ENCODE results near the gene SLC26A9. TPM values are rescaled to one million over a fixed set of nuclear protein-coding genes. Genes with fewer than 3 reads are reported as not detected.

Gene SLC26A9
- total and polyA plus RNA-seq, 12 donors, result 0.03 to 0.11 (median 0.04) TPM; not detected in 9

- Histone ChIP-seq H3K36me3 (replicated peaks in 1 of 2) (no peaks in the 10 kb centered on the region), H3K9me3 (replicated peaks in 1 of 3) (no peaks in the 10 kb centered on the region), H3K27ac (no peak overlapping the region), H3K4me1 (replicated peaks in 1 of 2) (no peaks in the 10 kb centered on the region), H3K4me3 (no peak overlapping the region), H3K27me3 (no peaks in the 10 kb centered on the region)
- intact Hi-C loops (cut with DNase I), result loop anchor here in 1 of 2 donors (10.0 kb wide), 1 partner anchor 187 kb away; the partner anchor contains the start of gene AVPR1B
- TF ChIP-seq CTCF (IDR thresholded peaks at IDR 0.05) (no peak), POLR2A (IDR thresholded peaks at IDR 0.05) (no peak)
- DNase-seq, result no peak
- 91 to 96% (median 93%) methylated on average over 8 to 12 of the region's 12 CpGs for WGBS, 4 donors
Measured at GRCh38 chr1:205927676-205928075, 15.6 kb downstream of the SLC26A9 start.

GRCh38 chr1:205927247-205927646 is 16.0 kb downstream of the SLC26A9 start:
- H3K27ac ChIP-seq, result no peak overlapping the region
- H3K4me1 ChIP-seq (replicated peaks in 1 of 2), result no peaks in the 10 kb centered on the region
- TF ChIP-seq POLR2A (IDR thresholded peaks at IDR 0.05), result no peak
- TF ChIP-seq CTCF (IDR thresholded peaks at IDR 0.05), result no peak
- no peak overlapping the region for H3K4me3 ChIP-seq
- 90 to 96% (median 93%) methylated on average over 6 of the region's 6 CpGs for WGBS, 4 donors
- H3K9me3 ChIP-seq (replicated peaks in 1 of 3), result no peaks in the 10 kb centered on the region
- no peaks in the 10 kb centered on the region for H3K27me3 ChIP-seq
- DNase-seq, result no peak
- intact Hi-C loops (cut with DNase I), result loop anchor here in 1 of 2 donors (10.0 kb wide), 1 partner anchor 188 kb away; the partner anchor contains the start of gene AVPR1B
- H3K36me3 ChIP-seq (replicated peaks in 1 of 2), result no peaks in the 10 kb centered on the region

GRCh38 chr1:205926636-205927035 is 16.6 kb downstream of the SLC26A9 start:
- Histone ChIP-seq H3K27me3 (no peaks in the 10 kb centered on the region), H3K36me3 (replicated peaks in 1 of 2) (no peaks in the 10 kb centered on the region), H3K27ac (no peak overlapping the region), H3K4me3 (no peak overlapping the region), H3K4me1 (replicated peaks in 1 of 2) (no peaks in the 10 kb centered on the region), H3K9me3 (replicated peaks in 1 of 3) (no peaks in the 10 kb centered on the region)
- WGBS, 4 donors, result 80 to 91% (median 84%) methylated on average over 8 of the region's 8 CpGs
- DNase-seq, result no peak
- intact Hi-C loops (cut with DNase I), result loop anchor here in 1 of 2 donors (10.0 kb wide), 1 partner anchor 188 kb away; the partner anchor contains the start of gene AVPR1B
- TF ChIP-seq POLR2A (IDR thresholded peaks at IDR 0.05) (no peak), CTCF (IDR thresholded peaks at IDR 0.05) (no peak)

- H3K4me1 ChIP-seq (replicated peaks in 1 of 2), result no peaks in the 10 kb centered on the region
- H3K27me3 ChIP-seq, result no peaks in the 10 kb centered on the region
- H3K9me3 ChIP-seq (replicated peaks in 1 of 3), result no peaks in the 10 kb centered on the region
- no peak overlapping the region for H3K27ac ChIP-seq
- intact Hi-C loops (cut with DNase I), result loop anchor here in 1 of 2 donors (10.0 kb wide), 1 partner anchor 189 kb away; the partner anchor contains the start of gene AVPR1B
- 87 to 95% (median 92%) methylated on average over 5 of the region's 5 CpGs for WGBS, 4 donors
- TF ChIP-seq CTCF (IDR thresholded peaks at IDR 0.05), result no peak
- no peak for TF ChIP-seq POLR2A (IDR thresholded peaks at IDR 0.05)
- DNase-seq, result no peak
- H3K36me3 ChIP-seq (replicated peaks in 1 of 2), result no peaks in the 10 kb centered on the region
- H3K4me3 ChIP-seq, result no peak overlapping the region
Measured at GRCh38 chr1:205926213-205926612, 17.0 kb downstream of the SLC26A9 start.

Measured in adrenal gland (tissue), 12 donors.